HepG2 (cell line): ENCODE results near the gene SRCAP. TPM values are rescaled to one million over a fixed set of nuclear protein-coding genes. Genes with fewer than 3 reads are reported as not detected.

ENCODE experiments used
- CBX1 ChIP-seq: IDR thresholded peaks from one replicate; pipeline ENCODE4 v1.6.1; 2016; ENCODE audit warnings: antibody characterized with exemption, low read depth
- CEBPZ ChIP-seq: IDR thresholded peaks from 2 replicates; pipeline ENCODE4 v1.6.1; 2012; ENCODE audit warnings: low read length, improper control_type of control experiment
- DNMT1 ChIP-seq: sonication (generic); formaldehyde crosslinking; IDR thresholded peaks from 2 replicates; pipeline ENCODE4 v1.5.1; 2020; ENCODE audit warnings: mild to moderate bottlenecking, missing genetic modification reagents
- GLMP ChIP-seq: sonication (generic); formaldehyde crosslinking; IDR thresholded peaks from 2 replicates; pipeline ENCODE4 v1.9.0; 2021; ENCODE audit warnings: missing genetic modification reagents, mild to moderate bottlenecking, borderline replicate concordance
- HDAC6 ChIP-seq: fragments of 200-600 bp; sonication (generic); IDR thresholded peaks from 2 replicates; pipeline ENCODE4 v1.7.0; 2017; ENCODE audit warnings: mild to moderate bottlenecking, antibody characterized with exemption, low read length, low read depth
- JUND ChIP-seq: sonication (generic); formaldehyde crosslinking; IDR thresholded peaks from 2 replicates; pipeline ENCODE4 v1.8.0; 2022; ENCODE audit warnings: mild to moderate bottlenecking, missing genetic modification reagents
- LRRFIP1 ChIP-seq: sonication (generic); formaldehyde crosslinking; conservative IDR thresholded peaks from 2 replicates; pipeline ENCODE4 v1.4.0; 2020; ENCODE audit warnings: missing genetic modification reagents
- MAFG ChIP-seq: sonication (generic); formaldehyde crosslinking; IDR thresholded peaks from 2 replicates; pipeline ENCODE4 v1.5.1; 2020; ENCODE audit warnings: mild to moderate bottlenecking, missing genetic modification reagents
- RFX3 ChIP-seq: IDR thresholded peaks from 2 replicates; pipeline ENCODE4 v1.6.1; 2016; ENCODE audit warnings: missing biosample characterization, missing genetic modification reagents
- TARDBP ChIP-seq: sonication (generic); formaldehyde crosslinking; IDR thresholded peaks from 2 replicates; pipeline ENCODE4 v1.8.0; 2022; ENCODE audit warnings: mild to moderate bottlenecking, missing genetic modification reagents
- ZBTB7B ChIP-seq: sonication (generic); formaldehyde crosslinking; IDR thresholded peaks from 2 replicates; pipeline ENCODE4 v1.4.0; 2020; ENCODE audit warnings: missing genetic modification reagents
- ZFP36L2 ChIP-seq: sonication (generic); formaldehyde crosslinking; IDR thresholded peaks from 2 replicates; pipeline ENCODE4 v1.4.0; 2020; ENCODE audit warnings: missing genetic modification reagents
- ZNF232 ChIP-seq: sonication (generic); formaldehyde crosslinking; IDR thresholded peaks from 2 replicates; pipeline ENCODE4 v1.4.0; 2020; ENCODE audit warnings: missing genetic modification reagents, borderline replicate concordance
- ZNF256 ChIP-seq: sonication (generic); formaldehyde crosslinking; conservative IDR thresholded peaks from 2 replicates; pipeline ENCODE4 v1.4.0; 2020; ENCODE audit warnings: missing genetic modification reagents
- ZNF496 ChIP-seq: sonication (generic); formaldehyde crosslinking; IDR thresholded peaks from 2 replicates; pipeline ENCODE4 v1.8.1; 2023; ENCODE audit warnings: mild to moderate bottlenecking, moderate library complexity, missing genetic modification reagents; ENCODE audit not compliant: insufficient replicate concordance
- ZNF501 ChIP-seq: sonication (generic); formaldehyde crosslinking; IDR thresholded peaks from 2 replicates; pipeline ENCODE4 v1.5.1; 2020; ENCODE audit warnings: mild to moderate bottlenecking, moderate library complexity, missing genetic modification reagents
- ZNF615 ChIP-seq: sonication (generic); formaldehyde crosslinking; IDR thresholded peaks from 2 replicates; pipeline ENCODE4 v1.5.0; 2020; ENCODE audit warnings: mild to moderate bottlenecking, missing genetic modification reagents, borderline replicate concordance
- ZNF737 ChIP-seq: sonication (generic); formaldehyde crosslinking; IDR thresholded peaks from 2 replicates; pipeline ENCODE4 v1.5.0; 2020; ENCODE audit warnings: missing genetic modification reagents, mild to moderate bottlenecking, borderline replicate concordance
- ZNF770 ChIP-seq: sonication (generic); formaldehyde crosslinking; IDR thresholded peaks from 2 replicates; pipeline ENCODE4 v1.5.0; 2020; ENCODE audit warnings: mild to moderate bottlenecking, missing genetic modification reagents
- ZNF772 ChIP-seq: sonication (generic); formaldehyde crosslinking; IDR thresholded peaks from 2 replicates; pipeline ENCODE4 v1.5.0; 2020; ENCODE audit warnings: mild to moderate bottlenecking, missing genetic modification reagents
- ZNF879 ChIP-seq: sonication (generic); formaldehyde crosslinking; IDR thresholded peaks from 2 replicates; pipeline ENCODE4 v1.8.1; 2023; ENCODE audit warnings: missing genetic modification reagents
- polyA plus RNA-seq, 8 experiments: library from polyadenylated mRNA; depleted of rRNA in 3 of 8; stranded (reverse) in 7 of 8; unstranded in 1 of 8; fragments of >200 nt; fragmentation: Illumina TruSeq in 4 of 8; extraction: Trizol in 4 of 8; gene quantifications; 2 replicates each; pipeline versions ENCODE4 v1.2.1 to v1.2.3, GENCODE V29; 2011 to 2016; ENCODE audit warnings: low read depth in 4 of 8, missing spikeins in 1 of 8, mixed read lengths in 1 of 8; ENCODE audit not compliant: insufficient read depth in 1 of 8
- total RNA-seq, 5 experiments: library from RNA; depleted of rRNA; stranded (reverse); fragments of >200 nt; fragmentation: Illumina TruSeq; extraction: Trizol; gene quantifications; 2 replicates each; pipeline ENCODE4 v1.2.3, GENCODE V29; 2016; ENCODE audit warnings: low read depth in 1 of 5

The SRCAP gene
- total and polyA plus RNA-seq, 2 of the 13 experiments (the other 11 are each of a cell fraction or from before 2014, with no cell fraction given): 4.9 to 9.0 TPM

GRCh38 chr16:30698816-30699614 lies at the start of gene SRCAP (continued):
- peak; percentile 76; the same call in 1 of the 2 replicates for TF ChIP-seq TARDBP (CRISPR knock-in tag)
- no peak for TF ChIP-seq ZNF615 (CRISPR knock-in tag)
- no peak for TF ChIP-seq CEBPZ
- TF ChIP-seq MAFG: no peak
- TF ChIP-seq ZNF501 (CRISPR knock-in tag): no peak
- TF ChIP-seq ZNF737 (CRISPR knock-in tag): no peak
- TF ChIP-seq RFX3: no peak
- no peak for TF ChIP-seq ZNF256 (CRISPR knock-in tag)
- peak; percentile 85; the same call in 1 of the 2 replicates for TF ChIP-seq ZNF232 (CRISPR knock-in tag)
- no peak for TF ChIP-seq HDAC6
- TF ChIP-seq ZBTB7B: no peak; the same call in 1 of the 2 replicates
- no peak for TF ChIP-seq ZFP36L2 (CRISPR knock-in tag)
- TF ChIP-seq ZNF770 (CRISPR knock-in tag): no peak
- no peak for TF ChIP-seq ZNF879 (CRISPR knock-in tag)
- peak; percentile 55; the same call in 1 of the 2 replicates for TF ChIP-seq JUND (CRISPR knock-in tag)
- TF ChIP-seq DNMT1: 0 out of 2 replicates have a peak, but pooled peaks have one; percentile 68
- no peak; the same call in 1 of the 2 replicates for TF ChIP-seq ZNF772
- no peak for TF ChIP-seq CBX1
- no peak for TF ChIP-seq GLMP (CRISPR knock-in tag)
- no peak for TF ChIP-seq LRRFIP1 (CRISPR knock-in tag)
- TF ChIP-seq ZNF496 (CRISPR knock-in tag): no peak
